ENCODE data around the gene PTN. TPM values are rescaled to one million over a fixed set of nuclear protein-coding genes. Genes with fewer than 3 reads are reported as not detected.

PTN gene
- polyA plus RNA-seq, 3 donors, result not detected

- intact Hi-C loops (cut with micrococcal nuclease), result no loop called here
- WGBS (ENCODE audit: insufficient coverage), result 100% methylated on average over 1 of the region's 5 CpGs
- DNase-seq, result no peak
- Mint-ChIP-seq H3K4me3 (no peak overlapping the region), H3K9me3 (peaks cover 2 to 15% (median 8%) of the 10 kb centered on the region in 7 donors), H3K36me3 (no peaks in the 10 kb centered on the region), H3K27ac (no peak overlapping the region), H3K27me3 (ENCODE audit: low read depth in 3 of 3) (peaks cover 0 to 3% (median 1%) of the 10 kb centered on the region in 3 donors), H3K4me1 (no peaks in the 10 kb centered on the region)
- Histone ChIP-seq H3K27me3 (ENCODE audit: control insufficient read depth in 2 of 2, insufficient read depth in 2 of 2, low read length in 2 of 2) (no peaks in the 10 kb centered on the region), H4K20me1 (ENCODE audit: insufficient read depth, low read length) (no peaks in the 10 kb centered on the region), H3K4me2 (replicated peaks; ENCODE audit: extremely low read depth, low read length, poor library complexity, severe bottlenecking) (no peak overlapping the region), H2AFZ (ENCODE audit: insufficient read depth, low read depth, low read length, poor library complexity, severe bottlenecking) (no peak overlapping the region), H3K27ac (ENCODE audit: low read depth in 1 of 2, low read length in 2 of 2) (no peak overlapping the region), H3K4me1 (ENCODE audit: control insufficient read depth in 1 of 2, insufficient read depth in 2 of 2, low read length in 2 of 2) (no peaks in the 10 kb centered on the region), H3K4me3 (replicated peaks in 1 of 3; ENCODE audit: low read depth in 2 of 3, low read length in 3 of 3) (no peak overlapping the region), H3K79me2 (ENCODE audit: insufficient read depth, low read length) (no peaks in the 10 kb centered on the region), H3K9me3 (replicated peaks in 1 of 2; ENCODE audit: control insufficient read depth in 1 of 2, insufficient read depth in 1 of 2, low read length in 2 of 2) (peaks cover 10% of the 10 kb centered on the region in 2 donors), H3K9ac (ENCODE audit: insufficient read depth, low read length, poor library complexity, severe bottlenecking) (no peak overlapping the region), H3K36me3 (replicated peaks in 1 of 2; ENCODE audit: control insufficient read depth in 1 of 2, insufficient read depth in 2 of 2, low read length in 2 of 2) (no peaks in the 10 kb centered on the region)
- TF ChIP-seq, protein P1, sequence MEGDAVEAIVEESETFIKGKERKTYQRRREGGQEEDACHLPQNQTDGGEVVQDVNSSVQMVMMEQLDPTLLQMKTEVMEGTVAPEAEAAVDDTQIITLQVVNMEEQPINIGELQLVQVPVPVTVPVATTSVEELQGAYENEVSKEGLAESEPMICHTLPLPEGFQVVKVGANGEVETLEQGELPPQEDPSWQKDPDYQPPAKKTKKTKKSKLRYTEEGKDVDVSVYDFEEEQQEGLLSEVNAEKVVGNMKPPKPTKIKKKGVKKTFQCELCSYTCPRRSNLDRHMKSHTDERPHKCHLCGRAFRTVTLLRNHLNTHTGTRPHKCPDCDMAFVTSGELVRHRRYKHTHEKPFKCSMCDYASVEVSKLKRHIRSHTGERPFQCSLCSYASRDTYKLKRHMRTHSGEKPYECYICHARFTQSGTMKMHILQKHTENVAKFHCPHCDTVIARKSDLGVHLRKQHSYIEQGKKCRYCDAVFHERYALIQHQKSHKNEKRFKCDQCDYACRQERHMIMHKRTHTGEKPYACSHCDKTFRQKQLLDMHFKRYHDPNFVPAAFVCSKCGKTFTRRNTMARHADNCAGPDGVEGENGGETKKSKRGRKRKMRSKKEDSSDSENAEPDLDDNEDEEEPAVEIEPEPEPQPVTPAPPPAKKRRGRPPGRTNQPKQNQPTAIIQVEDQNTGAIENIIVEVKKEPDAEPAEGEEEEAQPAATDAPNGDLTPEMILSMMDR (IDR thresholded peaks at IDR 0.05), result no peak
These were observed 134.2 kb downstream of the PTN start for GRCh38 chr7:137209151-137209817.

DNA sequence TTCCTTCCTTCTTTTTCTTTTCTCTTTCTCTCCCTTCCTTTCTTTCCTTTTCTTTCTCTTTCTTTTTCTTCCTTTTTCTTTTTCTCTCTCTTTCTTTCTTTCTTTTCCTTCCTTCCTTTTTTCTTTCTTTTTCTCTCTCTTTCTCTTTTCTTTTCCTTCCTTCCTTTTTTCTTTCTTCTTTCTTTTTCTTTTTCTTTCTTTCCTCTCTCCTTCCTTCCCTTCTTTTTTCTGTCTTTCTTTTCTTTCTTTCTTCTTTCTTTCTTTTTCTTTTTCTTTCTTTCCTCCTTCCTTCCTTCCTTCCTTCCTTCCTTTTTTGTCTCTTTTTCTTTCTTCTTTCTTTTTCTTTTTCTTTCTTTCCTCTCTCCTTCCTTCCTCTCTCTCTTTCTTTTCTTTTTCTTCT, 136.8 kb downstream of the PTN start:
- Mint-ChIP-seq H3K36me3 (no peaks in the 10 kb centered on the region), H3K27ac (no peak overlapping the region), H3K27me3 (ENCODE audit: low read depth in 3 of 3) (peaks cover 0 to 3% (median 1%) of the 10 kb centered on the region in 3 donors), H3K4me3 (no peak overlapping the region), H3K9me3 (peaks cover 2 to 15% (median 6%) of the 10 kb centered on the region in 7 donors), H3K4me1 (no peaks in the 10 kb centered on the region)
- H3K9ac ChIP-seq (ENCODE audit: insufficient read depth, low read length, poor library complexity, severe bottlenecking), result no peak overlapping the region
- no peak overlapping the region for H3K4me3 ChIP-seq (replicated peaks in 1 of 3; ENCODE audit: low read depth in 2 of 3, low read length in 3 of 3)
- H3K79me2 ChIP-seq (ENCODE audit: insufficient read depth, low read length), result no peaks in the 10 kb centered on the region
- no peaks in the 10 kb centered on the region for H3K27me3 ChIP-seq (ENCODE audit: control insufficient read depth in 2 of 2, insufficient read depth in 2 of 2, low read length in 2 of 2)
- intact Hi-C loops (cut with micrococcal nuclease), result no loop called here
- H3K36me3 ChIP-seq (replicated peaks in 1 of 2; ENCODE audit: control insufficient read depth in 1 of 2, insufficient read depth in 2 of 2, low read length in 2 of 2), result no peaks in the 10 kb centered on the region
- TF ChIP-seq, protein P1 (IDR thresholded peaks at IDR 0.05), result peak; percentile 30
- no peak for DNase-seq
- H3K4me1 ChIP-seq (ENCODE audit: control insufficient read depth in 1 of 2, insufficient read depth in 2 of 2, low read length in 2 of 2), result no peaks in the 10 kb centered on the region
- H3K9me3 ChIP-seq (replicated peaks in 1 of 2; ENCODE audit: control insufficient read depth in 1 of 2, insufficient read depth in 1 of 2, low read length in 2 of 2), result peaks cover 6 to 8% of the 10 kb centered on the region in 2 donors
- H4K20me1 ChIP-seq (ENCODE audit: insufficient read depth, low read length), result no peaks in the 10 kb centered on the region
- H2AFZ ChIP-seq (ENCODE audit: insufficient read depth, low read depth, low read length, poor library complexity, severe bottlenecking), result no peak overlapping the region
- H3K4me2 ChIP-seq (replicated peaks; ENCODE audit: extremely low read depth, low read length, poor library complexity, severe bottlenecking), result no peak overlapping the region
- no peak overlapping the region for H3K27ac ChIP-seq (ENCODE audit: low read depth in 1 of 2, low read length in 2 of 2)

All from CD14-positive monocyte (primary cell).